CD4-positive, alpha-beta T cell (primary cell): Measurements from ENCODE around the gene ENOX1. TPM values are rescaled to one million over a fixed set of nuclear protein-coding genes. Genes with fewer than 3 reads are reported as not detected.

Source experiments
- ATAC-seq: fragments of 200-7000 bp; cut with Tn5 transposase; one replicate; pipeline ENCODE4 v1.10.0; 2022; ENCODE audit warnings: mild to moderate bottlenecking; ENCODE audit not compliant: poor library complexity
- CTCF ChIA-PET: fragments of 350-600 bp; sonication (Branson Sonifier 250); formaldehyde crosslinking; loops from one replicate; lab custom pipeline; 2021; ENCODE audit warnings: antibody characterized with exemption, inconsistent platforms; lab: Charles Lee
- POLR2A ChIA-PET: fragments of 350-600 bp; sonication (Branson Sonifier 250); formaldehyde crosslinking; loops from one replicate; lab custom pipeline; 2021; ENCODE audit warnings: antibody characterized with exemption, inconsistent platforms; lab: Charles Lee
- DNase-seq, 14 experiments: peaks; one replicate each; pipeline ENCODE4 v3.0.0-alpha.2; 2013 to 2020; ENCODE audit warnings: mixed read lengths in 2 of 14
- H3K27ac ChIP-seq, 2 donors: one replicate each; pipeline versions ENCODE4 v1.5.1 to v1.7.0; 2013; ENCODE audit warnings: low read length in 2 of 2, low read depth in 1 of 2, mild to moderate bottlenecking in 1 of 2
- H3K27me3 ChIP-seq, 2 experiments: 1 replicate in 1 of 2; 2 replicates in 1 of 2; pipeline versions ENCODE4 v1.6.1 to v1.7.0; 2013; ENCODE audit warnings: low read length in 2 of 2, control low read depth in 1 of 2, mild to moderate bottlenecking in 1 of 2, moderate library complexity in 1 of 2; ENCODE audit not compliant: insufficient read depth in 2 of 2, control insufficient read depth in 1 of 2
- H3K36me3 ChIP-seq: one replicate; pipeline ENCODE4 v1.6.1; 2013; ENCODE audit warnings: low read length, control low read depth; ENCODE audit not compliant: insufficient read depth
- H3K4me1 ChIP-seq: one replicate; pipeline ENCODE4 v1.6.1; 2013; ENCODE audit warnings: low read length, control low read depth; ENCODE audit not compliant: insufficient read depth
- H3K4me3 ChIP-seq: one replicate; pipeline ENCODE4 v1.5.1; 2013; ENCODE audit warnings: mild to moderate bottlenecking, low read length, moderate library complexity
- H3K9me3 ChIP-seq, 2 experiments: 1 replicate in 1 of 2; 2 replicates in 1 of 2; pipeline versions ENCODE4 v1.6.1 to v1.7.0; 2013; ENCODE audit warnings: low read length in 2 of 2, mild to moderate bottlenecking in 2 of 2, control low read depth in 1 of 2, moderate library complexity in 1 of 2; ENCODE audit not compliant: control insufficient read depth in 1 of 2, insufficient read depth in 1 of 2
- H3K27ac Mint-ChIP-seq: one replicate; pipeline ENCODE4 v1.8.0; 2020; ENCODE audit warnings: mixed read lengths
- H3K27me3 Mint-ChIP-seq: one replicate; pipeline ENCODE4 v1.8.0; 2021; ENCODE audit warnings: mixed read lengths
- H3K36me3 Mint-ChIP-seq: one replicate; pipeline ENCODE4 v1.8.0; 2021; ENCODE audit warnings: low read depth, mixed read lengths
- H3K4me1 Mint-ChIP-seq: one replicate; pipeline ENCODE4 v1.8.0; 2021; ENCODE audit warnings: low read depth, mixed read lengths
- H3K4me3 Mint-ChIP-seq: one replicate; pipeline ENCODE4 v1.8.0; 2020; ENCODE audit warnings: mild to moderate bottlenecking, mixed read lengths
- H3K9me3 Mint-ChIP-seq: one replicate; pipeline ENCODE4 v1.8.0; 2020; ENCODE audit warnings: mixed read lengths
- intact Hi-C, 2 experiments: fragments of 100-400 bp; cut with DNase I in 1 of 2; cut with micrococcal nuclease in 1 of 2; formaldehyde crosslinking; loops; one replicate each; pipeline versions ENCODE4 v1.15.1 to v1.9.0; 2023 to 2025; cut with DNase I, micrococcal nuclease
- total RNA-seq, 174 experiments: library from RNA in 2 of 174; stranded (reverse) in 2 of 174; gene quantifications; one replicate each; pipeline ENCODE4 v1.2.3 and lab custom pipeline; 2021 to 2026
- TF ChIP-seq, protein P1 (sequence below): fragments of 200-600 bp; IDR thresholded peaks from one replicate; pipeline ENCODE4 v1.8.0; 2022; ENCODE audit warnings: antibody characterized with exemption, mild to moderate bottlenecking

Gene ENOX1
- total RNA-seq, 2 experiments from 2014 or later, result not detected

GRCh38 chr13:43306372-43306771 is 480.4 kb downstream of the ENOX1 start:
- no peak overlapping the region for H3K4me3 Mint-ChIP-seq
- Histone ChIP-seq H3K4me1 (no peaks in the 10 kb centered on the region), H3K36me3 (no peaks in the 10 kb centered on the region), H3K4me3 (no peak overlapping the region), H3K27ac (no peak overlapping the region), H3K9me3 (peaks cover 0 to 4% of the 10 kb centered on the region in 2 experiments), H3K27me3 (no peaks in the 10 kb centered on the region)
- POLR2A ChIA-PET, result no interaction called here
- peaks cover 6% of the 10 kb centered on the region for H3K27me3 Mint-ChIP-seq
- no peaks in the 10 kb centered on the region for H3K36me3 Mint-ChIP-seq
- CTCF ChIA-PET, result no interaction called here
- no peak overlapping the region for H3K27ac Mint-ChIP-seq
- no peaks in the 10 kb centered on the region for H3K9me3 Mint-ChIP-seq
- intact Hi-C loops, result no loop called here
- TF ChIP-seq, protein P1, sequence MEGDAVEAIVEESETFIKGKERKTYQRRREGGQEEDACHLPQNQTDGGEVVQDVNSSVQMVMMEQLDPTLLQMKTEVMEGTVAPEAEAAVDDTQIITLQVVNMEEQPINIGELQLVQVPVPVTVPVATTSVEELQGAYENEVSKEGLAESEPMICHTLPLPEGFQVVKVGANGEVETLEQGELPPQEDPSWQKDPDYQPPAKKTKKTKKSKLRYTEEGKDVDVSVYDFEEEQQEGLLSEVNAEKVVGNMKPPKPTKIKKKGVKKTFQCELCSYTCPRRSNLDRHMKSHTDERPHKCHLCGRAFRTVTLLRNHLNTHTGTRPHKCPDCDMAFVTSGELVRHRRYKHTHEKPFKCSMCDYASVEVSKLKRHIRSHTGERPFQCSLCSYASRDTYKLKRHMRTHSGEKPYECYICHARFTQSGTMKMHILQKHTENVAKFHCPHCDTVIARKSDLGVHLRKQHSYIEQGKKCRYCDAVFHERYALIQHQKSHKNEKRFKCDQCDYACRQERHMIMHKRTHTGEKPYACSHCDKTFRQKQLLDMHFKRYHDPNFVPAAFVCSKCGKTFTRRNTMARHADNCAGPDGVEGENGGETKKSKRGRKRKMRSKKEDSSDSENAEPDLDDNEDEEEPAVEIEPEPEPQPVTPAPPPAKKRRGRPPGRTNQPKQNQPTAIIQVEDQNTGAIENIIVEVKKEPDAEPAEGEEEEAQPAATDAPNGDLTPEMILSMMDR, result no peak
- no peaks in the 10 kb centered on the region for H3K4me1 Mint-ChIP-seq
- DNase-seq (no peak), ATAC-seq (no peak)

DNA sequence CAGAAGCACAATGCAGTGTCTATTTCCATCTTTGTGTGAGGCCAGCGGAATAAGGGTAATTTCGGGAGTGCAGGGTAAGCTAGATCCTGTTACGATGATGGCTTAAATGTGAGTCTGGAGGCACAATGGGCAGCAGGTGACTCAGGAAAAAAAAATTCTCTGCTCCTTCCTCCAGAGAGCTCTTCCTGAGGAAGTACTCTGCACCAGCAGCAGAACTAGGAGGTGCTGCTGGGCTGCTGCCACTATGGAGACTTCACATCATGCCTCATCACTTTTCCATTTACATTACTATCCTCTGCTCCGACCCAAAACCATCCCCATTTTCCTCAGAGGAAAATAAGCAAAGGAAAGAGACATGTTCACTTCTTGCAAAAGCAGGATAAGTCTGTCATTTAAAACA is 481.4 kb downstream of the ENOX1 start:
- no peak overlapping the region for H3K27ac ChIP-seq
- Mint-ChIP-seq H3K4me3 (no peak overlapping the region), H3K27ac (no peak overlapping the region), H3K27me3 (peaks cover 6% of the 10 kb centered on the region), H3K9me3 (no peaks in the 10 kb centered on the region), H3K36me3 (no peaks in the 10 kb centered on the region), H3K4me1 (no peaks in the 10 kb centered on the region)
- ATAC-seq (no peak), DNase-seq (no peak)
- peaks cover 0 to 4% of the 10 kb centered on the region in 2 experiments for H3K9me3 ChIP-seq
- POLR2A ChIA-PET, result no interaction called here
- CTCF ChIA-PET, result no interaction called here
- TF ChIP-seq, protein P1, result no peak
- no peaks in the 10 kb centered on the region for H3K4me1 ChIP-seq
- H3K27me3 ChIP-seq, result no peaks in the 10 kb centered on the region
- no peaks in the 10 kb centered on the region for H3K36me3 ChIP-seq
- intact Hi-C loops, result no loop called here
- H3K4me3 ChIP-seq, result no peak overlapping the region

GRCh38 chr13:43304945-43305344 is 481.8 kb downstream of the ENOX1 start:
- POLR2A ChIA-PET, result no interaction called here
- Histone ChIP-seq H3K9me3 (peaks cover 0 to 4% of the 10 kb centered on the region in 2 experiments), H3K4me3 (no peak overlapping the region), H3K27me3 (peaks cover 0 to 4% of the 10 kb centered on the region in 2 experiments), H3K27ac (no peak overlapping the region), H3K36me3 (no peaks in the 10 kb centered on the region), H3K4me1 (no peaks in the 10 kb centered on the region)
- Mint-ChIP-seq H3K27me3 (peaks cover 6% of the 10 kb centered on the region), H3K27ac (no peak overlapping the region), H3K4me1 (no peaks in the 10 kb centered on the region), H3K4me3 (no peak overlapping the region), H3K9me3 (no peaks in the 10 kb centered on the region), H3K36me3 (no peaks in the 10 kb centered on the region)
- CTCF ChIA-PET, result no interaction called here
- ATAC-seq (no peak), DNase-seq (no peak)
- intact Hi-C loops, result no loop called here
- TF ChIP-seq, protein P1, result no peak
